Measurements from ENCODE around the gene PHC2.

PHC2 gene

GRCh38 chr1:33338048-33338439 is 92.9 kb downstream of the PHC2 start:
- TF ChIP-seq, protein P1, sequence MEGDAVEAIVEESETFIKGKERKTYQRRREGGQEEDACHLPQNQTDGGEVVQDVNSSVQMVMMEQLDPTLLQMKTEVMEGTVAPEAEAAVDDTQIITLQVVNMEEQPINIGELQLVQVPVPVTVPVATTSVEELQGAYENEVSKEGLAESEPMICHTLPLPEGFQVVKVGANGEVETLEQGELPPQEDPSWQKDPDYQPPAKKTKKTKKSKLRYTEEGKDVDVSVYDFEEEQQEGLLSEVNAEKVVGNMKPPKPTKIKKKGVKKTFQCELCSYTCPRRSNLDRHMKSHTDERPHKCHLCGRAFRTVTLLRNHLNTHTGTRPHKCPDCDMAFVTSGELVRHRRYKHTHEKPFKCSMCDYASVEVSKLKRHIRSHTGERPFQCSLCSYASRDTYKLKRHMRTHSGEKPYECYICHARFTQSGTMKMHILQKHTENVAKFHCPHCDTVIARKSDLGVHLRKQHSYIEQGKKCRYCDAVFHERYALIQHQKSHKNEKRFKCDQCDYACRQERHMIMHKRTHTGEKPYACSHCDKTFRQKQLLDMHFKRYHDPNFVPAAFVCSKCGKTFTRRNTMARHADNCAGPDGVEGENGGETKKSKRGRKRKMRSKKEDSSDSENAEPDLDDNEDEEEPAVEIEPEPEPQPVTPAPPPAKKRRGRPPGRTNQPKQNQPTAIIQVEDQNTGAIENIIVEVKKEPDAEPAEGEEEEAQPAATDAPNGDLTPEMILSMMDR (IDR thresholded peaks at IDR 0.05; ENCODE audit: control extremely low read depth, extremely low read depth, low read depth, missing control alignments) = no peak
- ChIA-PET CTCF (interaction anchor here (1.2 to 3.5 kb wide), 4 partner anchors 9 to 41 kb away, joined by 4 to 28 read pairs (median 8); no protein-coding TSS in a partner anchor), POLR2A (no interaction called here)
- no peak for DNase-seq (ENCODE audit: extremely low spot score)

DNA sequence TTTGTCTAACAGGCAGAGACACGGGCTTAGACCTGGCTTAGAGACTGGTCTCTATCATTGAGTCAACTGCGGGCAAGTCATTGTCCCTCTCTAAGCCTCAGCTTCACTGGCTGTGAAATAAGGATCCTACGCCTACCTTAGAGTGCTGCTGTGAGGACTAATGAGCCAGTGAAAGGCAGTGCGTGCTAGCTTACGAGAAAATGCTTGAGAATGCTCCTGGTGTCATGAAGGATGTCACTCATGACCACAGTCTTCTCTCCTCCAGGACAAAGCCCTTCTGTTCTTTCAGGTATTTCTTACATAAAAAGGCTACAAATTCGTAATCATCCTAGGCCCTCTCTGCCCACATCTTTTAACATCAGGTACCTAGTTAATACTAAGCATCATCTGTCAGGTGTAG is 93.5 kb downstream of the PHC2 start:
- CTCF ChIA-PET = interaction anchor here (1.7 to 3.5 kb wide), 3 partner anchors 8 to 41 kb away, joined by 8 to 28 read pairs (median 9); no protein-coding TSS in a partner anchor

GRCh38 chr1:33336580-33336979 is 94.3 kb downstream of the PHC2 start:
- ChIA-PET CTCF (interaction anchor here (1.1 to 1.7 kb wide), 2 partner anchors 38 to 41 kb away, joined by 6 to 8 read pairs; no protein-coding TSS in a partner anchor), POLR2A (no interaction called here)
- no peak for DNase-seq (ENCODE audit: extremely low spot score)
- TF ChIP-seq, protein P1 (IDR thresholded peaks at IDR 0.05; ENCODE audit: control extremely low read depth, extremely low read depth, low read depth, missing control alignments) = no peak

More for the DNA sequence above, 93.5 kb downstream of the PHC2 start:
- POLR2A ChIA-PET = no interaction called here
- TF ChIP-seq, protein P1 (IDR thresholded peaks at IDR 0.05; ENCODE audit: control extremely low read depth, extremely low read depth, low read depth, missing control alignments) = no peak
- DNase-seq (ENCODE audit: extremely low spot score) = no peak

GRCh38 chr1:33335020-33335419 is 95.9 kb downstream of the PHC2 start:
- ChIA-PET POLR2A (interaction anchor here (0.5 kb wide), 1 partner anchor 241 kb away, joined by 4 read pairs; no protein-coding TSS in a partner anchor), CTCF (interaction anchor here (1.5 to 1.7 kb wide), 2 partner anchors 34 to 135 kb away, joined by 4 read pairs; no protein-coding TSS in a partner anchor)
- DNase-seq (ENCODE audit: extremely low spot score) = no peak
- TF ChIP-seq, protein P1 (IDR thresholded peaks at IDR 0.05; ENCODE audit: control extremely low read depth, extremely low read depth, low read depth, missing control alignments) = no peak

DNA sequence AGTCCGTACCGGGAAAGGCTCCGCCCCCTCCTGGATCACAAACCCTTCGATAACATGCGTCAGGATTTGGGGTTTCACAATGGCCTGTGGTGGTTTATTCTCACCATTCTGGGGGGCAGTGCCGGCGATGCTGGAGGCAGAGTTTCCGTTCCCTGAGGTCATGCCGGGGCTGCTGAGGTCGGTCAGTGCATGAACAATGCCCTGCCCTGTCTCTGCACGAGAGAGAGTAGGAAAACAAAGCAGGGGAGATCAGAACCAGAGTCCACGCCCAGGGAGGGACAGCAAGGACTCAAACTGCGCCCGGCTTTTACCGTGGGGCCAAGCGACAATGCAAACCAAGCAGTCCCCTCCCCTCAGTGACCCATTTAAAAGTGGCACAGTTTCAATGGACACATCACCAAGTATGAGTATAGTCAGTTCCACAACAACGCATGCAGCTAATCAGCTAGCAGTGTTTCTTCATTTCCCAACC is 96.8 kb downstream of the PHC2 start:
- no peak for DNase-seq (ENCODE audit: extremely low spot score)
- ChIA-PET CTCF (interaction anchor here (1.5 to 1.7 kb wide), 2 partner anchors 34 to 136 kb away, joined by 4 read pairs; no protein-coding TSS in a partner anchor), POLR2A (no interaction called here)
- TF ChIP-seq, protein P1 (IDR thresholded peaks at IDR 0.05; ENCODE audit: control extremely low read depth, extremely low read depth, low read depth, missing control alignments) = no peak

DNA sequence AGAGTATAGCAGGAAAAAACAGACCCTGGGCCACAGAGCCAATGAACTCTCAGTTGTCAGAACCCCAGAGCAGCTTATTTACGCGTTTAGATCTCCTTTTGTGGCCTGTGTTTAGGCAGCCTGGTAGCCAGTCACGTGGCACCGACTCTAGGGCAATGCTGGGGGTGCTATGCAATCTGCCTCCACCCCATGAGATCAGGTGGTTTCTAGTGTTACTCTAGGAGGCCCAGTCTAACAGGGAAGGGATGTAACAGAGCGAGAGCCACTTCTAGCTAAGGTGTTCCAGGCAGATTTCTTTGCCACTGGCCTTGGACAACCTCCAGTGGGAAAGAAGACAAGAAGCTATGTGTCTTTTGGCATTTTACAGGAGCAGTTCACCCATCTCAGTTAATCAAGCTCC is 98.0 kb downstream of the PHC2 start:
- TF ChIP-seq, protein P1 (IDR thresholded peaks at IDR 0.05; ENCODE audit: control extremely low read depth, extremely low read depth, low read depth, missing control alignments) = no peak
- no peak for DNase-seq (ENCODE audit: extremely low spot score)
- POLR2A ChIA-PET = no interaction called here
- CTCF ChIA-PET = interaction anchor here (1.0 to 1.4 kb wide), 2 partner anchors 9 to 34 kb away, joined by 3 read pairs; no protein-coding TSS in a partner anchor
